Loucy (cell line): Measurements from ENCODE around the gene STMND1.

Experiments
- H2AFZ ChIP-seq: fragments of 200-600 bp; sonication (generic); 2 replicates; pipeline ENCODE4 v1.6.0; 2016; ENCODE audit warnings: antibody characterized with exemption, mild to moderate bottlenecking, low read length, moderate library complexity
- H3F3A ChIP-seq: fragments of 200-600 bp; 2 replicates; pipeline ENCODE4 v1.6.0; 2016; ENCODE audit warnings: antibody characterized with exemption, low read depth, mild to moderate bottlenecking
- H3K27me3 ChIP-seq: fragments of 200-600 bp; sonication (generic); 2 replicates; pipeline ENCODE4 v1.6.1; 2014; ENCODE audit warnings: low read length, mild to moderate bottlenecking; ENCODE audit not compliant: insufficient read depth, poor library complexity, severe bottlenecking
- H3K36me3 ChIP-seq: fragments of 200-600 bp; sonication (generic); 2 replicates; pipeline ENCODE4 v1.6.1; 2016; ENCODE audit warnings: low read length; ENCODE audit not compliant: insufficient read depth
- H3K4me1 ChIP-seq: fragments of 200-600 bp; sonication (generic); 2 replicates; pipeline ENCODE4 v1.5.1; 2014; ENCODE audit warnings: low read length, mild to moderate bottlenecking; ENCODE audit not compliant: insufficient read depth, poor library complexity, severe bottlenecking
- H3K4me2 ChIP-seq: fragments of 200-600 bp; sonication (generic); 2 replicates; pipeline ENCODE4 v1.6.0; 2014; ENCODE audit warnings: antibody characterized with exemption, low read length, low read depth, mild to moderate bottlenecking; ENCODE audit not compliant: poor library complexity, severe bottlenecking
- H3K4me3 ChIP-seq: fragments of 200-600 bp; sonication (generic); 2 replicates; pipeline ENCODE4 v1.5.1; 2014; ENCODE audit warnings: low read length, mild to moderate bottlenecking, mixed read lengths; ENCODE audit not compliant: poor library complexity, severe bottlenecking
- H3K79me2 ChIP-seq: fragments of 200-600 bp; sonication (generic); 2 replicates; pipeline ENCODE4 v1.6.1; 2014; ENCODE audit warnings: low read length; ENCODE audit not compliant: insufficient read depth
- H3K9ac ChIP-seq: fragments of 200-600 bp; sonication (generic); 2 replicates; pipeline ENCODE4 v1.6.0; 2014; ENCODE audit warnings: mild to moderate bottlenecking, low read depth, low read length, moderate library complexity; ENCODE audit not compliant: poor library complexity, severe bottlenecking
- H3K9me2 ChIP-seq: fragments of 200-600 bp; sonication (generic); replicated peaks from 2 replicates; pipeline ENCODE4 v1.6.1; 2016; ENCODE audit warnings: low read depth, low read length, mixed read lengths
- H3K9me3 ChIP-seq: fragments of 200-600 bp; sonication (generic); 2 replicates; pipeline ENCODE4 v1.6.1; 2014; ENCODE audit warnings: mild to moderate bottlenecking, antibody characterized with exemption, low read length, low read depth; ENCODE audit not compliant: insufficient read depth
- H4K20me1 ChIP-seq: fragments of 200-600 bp; sonication (generic); 2 replicates; pipeline ENCODE4 v1.6.0; 2014; ENCODE audit warnings: antibody characterized with exemption, low read length, mild to moderate bottlenecking; ENCODE audit not compliant: insufficient read depth, poor library complexity, severe bottlenecking
- CTCF ChIP-seq: fragments of 200-600 bp; sonication (generic); conservative IDR thresholded peaks from 2 replicates; pipeline ENCODE4 v1.5.1; 2014; ENCODE audit warnings: mild to moderate bottlenecking, antibody characterized with exemption, low read length
- EZH2phosphoT487 ChIP-seq: fragments of 200-600 bp; IDR thresholded peaks from 2 replicates; pipeline ENCODE4 v1.6.1; 2018; ENCODE audit warnings: antibody characterized with exemption, mild to moderate bottlenecking, moderate library complexity, borderline replicate concordance

The STMND1 gene

DNA sequence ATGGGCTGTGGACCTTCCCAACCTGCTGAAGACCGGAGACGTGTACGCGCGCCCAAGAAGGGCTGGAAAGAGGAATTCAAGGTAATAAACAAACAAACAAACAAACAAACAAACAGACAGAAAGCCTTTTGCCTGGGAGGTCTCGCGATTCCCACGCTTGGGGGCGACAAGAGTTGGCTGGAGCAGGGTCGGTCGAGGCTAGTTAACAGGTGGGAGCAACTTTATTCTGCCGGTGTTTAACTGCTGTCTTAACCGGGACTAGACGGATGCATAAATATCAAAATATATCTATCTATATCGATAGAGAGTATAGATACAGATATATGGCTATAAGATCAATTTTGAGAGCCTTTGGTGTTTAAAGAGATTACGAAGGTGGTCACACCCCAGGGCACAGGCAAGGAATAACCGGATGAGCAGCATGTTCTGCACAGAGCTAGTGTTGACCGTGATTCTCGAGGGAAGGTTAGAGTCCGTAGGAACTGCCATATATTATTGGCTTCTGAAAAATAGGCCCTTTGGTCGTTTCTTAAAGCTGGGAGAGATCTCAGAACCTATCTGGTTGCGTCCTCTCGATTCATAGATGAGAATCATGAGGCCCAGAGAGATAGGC lies 514 bp downstream of the STMND1 start:
- Histone ChIP-seq H3K9me3 (no peaks in the 10 kb centered on the region), H3K4me1 (no peaks in the 10 kb centered on the region), H3K4me2 (no peak overlapping the region), H2AFZ (no peak overlapping the region), H3K36me3 (no peaks in the 10 kb centered on the region), H3F3A (no peaks in the 10 kb centered on the region), H3K79me2 (no peaks in the 10 kb centered on the region), H4K20me1 (no peaks in the 10 kb centered on the region), H3K9me2 (no peaks in the 10 kb centered on the region), H3K9ac (no peak overlapping the region), H3K27me3 (no peaks in the 10 kb centered on the region), H3K4me3 (no peak overlapping the region)
- TF ChIP-seq EZH2phosphoT487 (no peak), CTCF (no peak)

- H3K4me2 ChIP-seq = no peak overlapping the region
- no peaks in the 10 kb centered on the region for H3K9me3 ChIP-seq
- no peaks in the 10 kb centered on the region for H4K20me1 ChIP-seq
- no peak overlapping the region for H2AFZ ChIP-seq
- H3K4me3 ChIP-seq = no peak overlapping the region
- H3K9me2 ChIP-seq = no peaks in the 10 kb centered on the region
- no peaks in the 10 kb centered on the region for H3K79me2 ChIP-seq
- H3F3A ChIP-seq = no peaks in the 10 kb centered on the region
- H3K9ac ChIP-seq = no peak overlapping the region
- no peaks in the 10 kb centered on the region for H3K4me1 ChIP-seq
- no peaks in the 10 kb centered on the region for H3K36me3 ChIP-seq
- no peaks in the 10 kb centered on the region for H3K27me3 ChIP-seq
- no peak for TF ChIP-seq EZH2phosphoT487
- TF ChIP-seq CTCF = peak; percentile 40
Observed at GRCh38 chr6:17103715-17104114, 1.9 kb downstream of the STMND1 start.

GRCh38 chr6:17107863-17108262 lies 6.0 kb downstream of the STMND1 start:
- no peak for TF ChIP-seq EZH2phosphoT487
- TF ChIP-seq CTCF = no peak
- H3K36me3 ChIP-seq = no peaks in the 10 kb centered on the region
- H3K4me2 ChIP-seq = no peak overlapping the region
- no peaks in the 10 kb centered on the region for H3K9me3 ChIP-seq
- no peaks in the 10 kb centered on the region for H3K4me1 ChIP-seq
- no peaks in the 10 kb centered on the region for H3K27me3 ChIP-seq
- no peaks in the 10 kb centered on the region for H3K9me2 ChIP-seq
- no peak overlapping the region for H3K4me3 ChIP-seq
- no peak overlapping the region for H3K9ac ChIP-seq
- H2AFZ ChIP-seq = no peak overlapping the region
- H3K79me2 ChIP-seq = no peaks in the 10 kb centered on the region
- H4K20me1 ChIP-seq = no peaks in the 10 kb centered on the region
- H3F3A ChIP-seq = no peaks in the 10 kb centered on the region
